ENCODE measurements around the gene SCYL3. TPM values are rescaled to one million over a fixed set of nuclear protein-coding genes. Genes with fewer than 3 reads are reported as not detected.

SCYL3 gene
- total and polyA plus RNA-seq, 2 experiments from 2014 or later, result 2.2 to 6.8 TPM

- Histone ChIP-seq H3K4me3 (no peak overlapping the region), H3K4me2 (no peak overlapping the region), H3F3A (replicated peaks; ENCODE audit: low read depth) (no peaks in the 10 kb centered on the region), H3K9me2 (ENCODE audit: insufficient read depth) (no peaks in the 10 kb centered on the region), H3K27ac (ENCODE audit: low read depth) (no peak overlapping the region), H3K4me1 (ENCODE audit: insufficient read depth) (no peaks in the 10 kb centered on the region), H2AFZ (no peak overlapping the region), H4K20me1 (replicated peaks; ENCODE audit: insufficient read depth) (no peaks in the 10 kb centered on the region), H3K79me2 (replicated peaks; ENCODE audit: insufficient read depth) (no peaks in the 10 kb centered on the region), H3K36me3 (ENCODE audit: insufficient read depth) (no peaks in the 10 kb centered on the region), H3K27me3 (ENCODE audit: insufficient read depth) (no peaks in the 10 kb centered on the region)
- TF ChIP-seq ZNF114 (CRISPR knock-in tag; IDR thresholded peaks at IDR 0.05) (no peak), POLR2AphosphoS5 (IDR thresholded peaks at IDR 0.05; ENCODE audit: low read depth) (no peak), EZH2 (IDR thresholded peaks at IDR 0.05; ENCODE audit: low read depth, unreplicated experiment) (no peak), EZH2phosphoT487 (IDR thresholded peaks at IDR 0.05; ENCODE audit: unreplicated experiment) (no peak), JUNB (IDR thresholded peaks at IDR 0.05; ENCODE audit: unreplicated experiment) (no peak), CTCF (conservative IDR thresholded peaks at IDR 0.05; ENCODE audit: low read depth in 2 of 2) (no peak), ETS1 (IDR thresholded peaks at IDR 0.05) (no peak), ZNF331 (CRISPR knock-in tag; IDR thresholded peaks at IDR 0.05; ENCODE audit: low read depth) (no peak), STAT1 (IDR thresholded peaks at IDR 0.05; ENCODE audit: unreplicated experiment) (no peak), CREB1 (CRISPR knock-in tag; IDR thresholded peaks at IDR 0.05; ENCODE audit: low read depth) (no peak), NANOG (IDR thresholded peaks at IDR 0.05; ENCODE audit: borderline replicate concordance) (no peak)
- TF ChIP-seq, protein P1, sequence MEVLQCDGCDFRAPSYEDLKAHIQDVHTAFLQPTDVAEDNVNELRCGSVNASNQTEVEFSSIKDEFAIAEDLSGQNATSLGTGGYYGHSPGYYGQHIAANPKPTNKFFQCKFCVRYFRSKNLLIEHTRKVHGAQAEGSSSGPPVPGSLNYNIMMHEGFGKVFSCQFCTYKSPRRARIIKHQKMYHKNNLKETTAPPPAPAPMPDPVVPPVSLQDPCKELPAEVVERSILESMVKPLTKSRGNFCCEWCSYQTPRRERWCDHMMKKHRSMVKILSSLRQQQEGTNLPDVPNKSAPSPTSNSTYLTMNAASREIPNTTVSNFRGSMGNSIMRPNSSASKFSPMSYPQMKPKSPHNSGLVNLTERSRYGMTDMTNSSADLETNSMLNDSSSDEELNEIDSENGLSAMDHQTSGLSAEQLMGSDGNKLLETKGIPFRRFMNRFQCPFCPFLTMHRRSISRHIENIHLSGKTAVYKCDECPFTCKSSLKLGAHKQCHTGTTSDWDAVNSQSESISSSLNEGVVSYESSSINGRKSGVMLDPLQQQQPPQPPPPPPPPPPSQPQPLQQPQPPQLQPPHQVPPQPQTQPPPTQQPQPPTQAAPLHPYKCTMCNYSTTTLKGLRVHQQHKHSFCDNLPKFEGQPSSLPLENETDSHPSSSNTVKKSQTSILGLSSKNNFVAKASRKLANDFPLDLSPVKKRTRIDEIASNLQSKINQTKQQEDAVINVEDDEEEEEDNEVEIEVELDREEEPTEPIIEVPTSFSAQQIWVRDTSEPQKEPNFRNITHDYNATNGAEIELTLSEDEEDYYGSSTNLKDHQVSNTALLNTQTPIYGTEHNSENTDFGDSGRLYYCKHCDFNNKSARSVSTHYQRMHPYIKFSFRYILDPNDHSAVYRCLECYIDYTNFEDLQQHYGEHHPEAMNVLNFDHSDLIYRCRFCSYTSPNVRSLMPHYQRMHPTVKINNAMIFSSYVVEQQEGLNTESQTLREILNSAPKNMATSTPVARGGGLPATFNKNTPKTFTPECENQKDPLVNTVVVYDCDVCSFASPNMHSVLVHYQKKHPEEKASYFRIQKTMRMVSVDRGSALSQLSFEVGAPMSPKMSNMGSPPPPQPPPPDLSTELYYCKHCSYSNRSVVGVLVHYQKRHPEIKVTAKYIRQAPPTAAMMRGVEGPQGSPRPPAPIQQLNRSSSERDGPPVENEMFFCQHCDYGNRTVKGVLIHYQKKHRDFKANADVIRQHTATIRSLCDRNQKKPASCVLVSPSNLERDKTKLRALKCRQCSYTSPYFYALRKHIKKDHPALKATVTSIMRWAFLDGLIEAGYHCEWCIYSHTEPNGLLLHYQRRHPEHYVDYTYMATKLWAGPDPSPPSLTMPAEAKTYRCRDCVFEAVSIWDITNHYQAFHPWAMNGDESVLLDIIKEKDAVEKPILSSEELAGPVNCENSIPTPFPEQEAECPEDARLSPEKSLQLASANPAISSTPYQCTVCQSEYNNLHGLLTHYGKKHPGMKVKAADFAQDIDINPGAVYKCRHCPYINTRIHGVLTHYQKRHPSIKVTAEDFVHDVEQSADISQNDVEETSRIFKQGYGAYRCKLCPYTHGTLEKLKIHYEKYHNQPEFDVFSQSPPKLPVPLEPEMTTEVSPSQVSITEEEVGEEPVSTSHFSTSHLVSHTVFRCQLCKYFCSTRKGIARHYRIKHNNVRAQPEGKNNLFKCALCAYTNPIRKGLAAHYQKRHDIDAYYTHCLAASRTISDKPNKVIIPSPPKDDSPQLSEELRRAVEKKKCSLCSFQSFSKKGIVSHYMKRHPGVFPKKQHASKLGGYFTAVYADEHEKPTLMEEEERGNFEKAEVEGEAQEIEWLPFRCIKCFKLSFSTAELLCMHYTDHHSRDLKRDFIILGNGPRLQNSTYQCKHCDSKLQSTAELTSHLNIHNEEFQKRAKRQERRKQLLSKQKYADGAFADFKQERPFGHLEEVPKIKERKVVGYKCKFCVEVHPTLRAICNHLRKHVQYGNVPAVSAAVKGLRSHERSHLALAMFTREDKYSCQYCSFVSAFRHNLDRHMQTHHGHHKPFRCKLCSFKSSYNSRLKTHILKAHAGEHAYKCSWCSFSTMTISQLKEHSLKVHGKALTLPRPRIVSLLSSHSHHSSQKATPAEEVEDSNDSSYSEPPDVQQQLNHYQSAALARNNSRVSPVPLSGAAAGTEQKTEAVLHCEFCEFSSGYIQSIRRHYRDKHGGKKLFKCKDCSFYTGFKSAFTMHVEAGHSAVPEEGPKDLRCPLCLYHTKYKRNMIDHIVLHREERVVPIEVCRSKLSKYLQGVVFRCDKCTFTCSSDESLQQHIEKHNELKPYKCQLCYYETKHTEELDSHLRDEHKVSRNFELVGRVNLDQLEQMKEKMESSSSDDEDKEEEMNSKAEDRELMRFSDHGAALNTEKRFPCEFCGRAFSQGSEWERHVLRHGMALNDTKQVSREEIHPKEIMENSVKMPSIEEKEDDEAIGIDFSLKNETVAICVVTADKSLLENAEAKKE (CRISPR knock-in tag; IDR thresholded peaks at IDR 0.05), result no peak
- no peaks in the 10 kb centered on the region for H3K9me3 Mint-ChIP-seq
- H3K4me1 Mint-ChIP-seq, result no peaks in the 10 kb centered on the region
- no peak for ATAC-seq
- no peaks in the 10 kb centered on the region for H3K36me3 Mint-ChIP-seq (ENCODE audit: low read depth)
- H3K27me3 Mint-ChIP-seq (ENCODE audit: insufficient read depth, low read depth, poor library complexity), result no peaks in the 10 kb centered on the region
- no peak overlapping the region for H3K4me3 Mint-ChIP-seq
- no peak overlapping the region for H3K27ac Mint-ChIP-seq
- DNase-seq (ENCODE audit: low spot score), result no peak
Measured at GRCh38 chr1:169941982-169942830, 48.5 kb upstream of the SCYL3 start.
